T-helper 2 cell treated with Interferon-gamma antibody and Interleukin-4, amounts not matched to agents 100 ng/mL and 5 ng/mL, for 36 hours (primary cell): Measurements from ENCODE around the gene LY6G6F. TPM values are rescaled to one million over a fixed set of nuclear protein-coding genes. Genes with fewer than 3 reads are reported as not detected.

ENCODE experiments used
- intact Hi-C: fragments of 100-400 bp; cut with micrococcal nuclease; formaldehyde crosslinking; loops from one replicate; pipeline ENCODE4 v1.15.1; 2023
- total RNA-seq: library from RNA; stranded (reverse); gene quantifications from 2 replicates; pipeline ENCODE4 v1.2.3, GENCODE V29; 2022

The LY6G6F gene
- total RNA-seq, 1 donor from 2014 or later: not detected

GRCh38 chr6:31722173-31722572 lies 15.5 kb downstream of the LY6G6F start:
- intact Hi-C loops: no loop called here

GRCh38 chr6:31723245-31723979 lies 16.7 kb downstream of the LY6G6F start, which contains the start of gene MPIG6B:
TSS of gene MPIG6B (plus strand) at chr6:31723373. CDS start at chr6:31723384, 11 bp downstream.
- intact Hi-C loops: no loop called here

GRCh38 chr6:31723980-31724691 lies 17.5 kb downstream of the LY6G6F start:
- intact Hi-C loops: no loop called here

GRCh38 chr6:31725502-31726350 lies 19.1 kb downstream of the LY6G6F start:
- intact Hi-C loops: no loop called here

- intact Hi-C loops: no loop called here
Measured at GRCh38 chr6:31727034-31727716, 20.5 kb downstream of the LY6G6F start.

- intact Hi-C loops: loop anchor here (2.0 kb wide), 3 partner anchors 41 to 103 kb away; partner anchors contain the start of gene LY6G5C
Measured at GRCh38 chr6:31727717-31728671, 21.3 kb downstream of the LY6G6F start.

GRCh38 chr6:31728767-31729514 lies 22.3 kb downstream of the LY6G6F start, which contains the start of gene DDAH2:
TSS of gene DDAH2 (minus strand) at chr6:31729299. CDS start at chr6:31729161, 138 bp downstream.
- intact Hi-C loops: loop anchor here (1.0 to 2.0 kb wide), 4 partner anchors 9 to 102 kb away; partner anchors contain the start of gene LY6G5C

GRCh38 chr6:31729515-31729978 lies 22.9 kb downstream of the LY6G6F start:
- intact Hi-C loops: loop anchor here (1.0 to 2.0 kb wide), 4 partner anchors 9 to 101 kb away; partner anchors contain the start of gene LY6G5C

- intact Hi-C loops: loop anchor here (1.0 to 10.0 kb wide), 7 partner anchors 8 to 445 kb away; partner anchors contain the start of genes ABHD16A, AGPAT1, ATP6V1G2 and DDX39B
Measured at GRCh38 chr6:31729979-31730630, 23.4 kb downstream of the LY6G6F start.

- intact Hi-C loops: loop anchor here (1.0 to 10.0 kb wide), 3 partner anchors 27 to 444 kb away; partner anchors contain the start of genes ABHD16A, AGPAT1, ATP6V1G2 and DDX39B
Measured at GRCh38 chr6:31730631-31731086, 24.0 kb downstream of the LY6G6F start.

- intact Hi-C loops: loop anchor here (10.0 kb wide), 2 partner anchors 187 to 443 kb away; partner anchors contain the start of genes AGPAT1, ATP6V1G2, DDX39B and NFKBIL1
Measured at GRCh38 chr6:31732029-31732428, 25.4 kb downstream of the LY6G6F start.

- intact Hi-C loops: loop anchor here (10.0 kb wide), 2 partner anchors 189 to 441 kb away; partner anchors contain the start of genes AGPAT1, ATP6V1G2, DDX39B and NFKBIL1
Measured at GRCh38 chr6:31733734-31734133, 27.1 kb downstream of the LY6G6F start.

- intact Hi-C loops: loop anchor here (10.0 kb wide), 2 partner anchors 190 to 440 kb away; partner anchors contain the start of genes AGPAT1, ATP6V1G2, DDX39B and NFKBIL1
Measured at GRCh38 chr6:31734247-31734820, 27.7 kb downstream of the LY6G6F start.

- intact Hi-C loops: loop anchor here (5.0 to 10.0 kb wide), 4 partner anchors 83 to 1237 kb away; partner anchors contain the start of genes AGPAT1, ATP6V1G2, BAG6 and DDX39B
Measured at GRCh38 chr6:31734821-31735406, 28.2 kb downstream of the LY6G6F start.

GRCh38 chr6:31736021-31736767 lies 29.5 kb downstream of the LY6G6F start, which contains the start of gene CLIC1:
TSS of gene CLIC1 (minus strand) at chr6:31736530. CDS start at chr6:31736300, 230 bp downstream.
- intact Hi-C loops: loop anchor here (2.0 to 10.0 kb wide), 5 partner anchors 84 to 1236 kb away; partner anchors contain the start of genes AGPAT1, ATF6B, ATP6V1G2 and BAG6
